ENCODE measurements around the gene BBX.

GRCh38 chr3:107841831-107842230, 319.1 kb downstream of the BBX start:
- no peak for TF ChIP-seq GATA2 (IDR thresholded peaks at IDR 0.05; ENCODE audit: low read depth, low read length)
- no peak for TF ChIP-seq GATA3 (IDR thresholded peaks at IDR 0.05; ENCODE audit: low read depth, low read length)
